Measurements from ENCODE around the gene OLR1.

GRCh38 chr12:10197879-10198278 is 25.9 kb upstream of the OLR1 start:
- no peak for TF ChIP-seq POLR2AphosphoS5 (IDR thresholded peaks at IDR 0.05; ENCODE audit: borderline replicate concordance, low read depth, low read length)
- TF ChIP-seq EZH2 (IDR thresholded peaks at IDR 0.05): no peak
- no peak for TF ChIP-seq FOXP2 (optimal IDR thresholded peaks at IDR 0.05; ENCODE audit: control extremely low read depth, extremely low read length, insufficient read depth)
